Measurements from ENCODE around the gene ANO4.
"Not testable (repeated sequence)": the region's sequence is repeated elsewhere in the genome, so short reads cannot be mapped to it uniquely, and the experiment has no call there.

Gene ANO4

GRCh38 chr12:100867639-100868393 lies 73.2 kb downstream of the ANO4 start:
- no peak overlapping the region for H3K4me3 ChIP-seq (ENCODE audit: low read depth, low read length)

GRCh38 chr12:100868487-100868886 lies 73.9 kb downstream of the ANO4 start:
- H3K4me3 ChIP-seq (ENCODE audit: low read depth, low read length) = no peak overlapping the region

GRCh38 chr12:100871195-100871734 lies 76.7 kb downstream of the ANO4 start:
- H3K4me3 ChIP-seq (ENCODE audit: low read depth, low read length) = no peak overlapping the region

GRCh38 chr12:100875156-100875555 lies 80.6 kb downstream of the ANO4 start:
- no peak overlapping the region for H3K4me3 ChIP-seq (ENCODE audit: low read depth, low read length)

- H3K4me3 ChIP-seq (ENCODE audit: low read depth, low read length) = no peak overlapping the region
These were observed 81.2 kb downstream of the ANO4 start for GRCh38 chr12:100875771-100876170.

GRCh38 chr12:100877776-100878175 lies 83.2 kb downstream of the ANO4 start:
- no peak overlapping the region for H3K4me3 ChIP-seq (ENCODE audit: low read depth, low read length)

- H3K4me3 ChIP-seq (ENCODE audit: low read depth, low read length) = no peak overlapping the region
These were observed 100.6 kb downstream of the ANO4 start for GRCh38 chr12:100895192-100895591.

- H3K4me3 ChIP-seq (ENCODE audit: low read depth, low read length) = no peak overlapping the region
These were observed 101.6 kb downstream of the ANO4 start for GRCh38 chr12:100896192-100896591.

- no peak overlapping the region for H3K4me3 ChIP-seq (ENCODE audit: low read depth, low read length)
These were observed 102.7 kb downstream of the ANO4 start for GRCh38 chr12:100897240-100897639.

- no peak overlapping the region for H3K4me3 ChIP-seq (ENCODE audit: low read depth, low read length)
These were observed 104.7 kb downstream of the ANO4 start for GRCh38 chr12:100899301-100899700.

GRCh38 chr12:100900808-100901207 lies 106.2 kb downstream of the ANO4 start:
- H3K4me3 ChIP-seq (ENCODE audit: low read depth, low read length) = no peak overlapping the region

- no peak overlapping the region for H3K4me3 ChIP-seq (ENCODE audit: low read depth, low read length)
These were observed 106.7 kb downstream of the ANO4 start for GRCh38 chr12:100901266-100901665.

- H3K4me3 ChIP-seq (ENCODE audit: low read depth, low read length) = no peak overlapping the region
These were observed 109.7 kb downstream of the ANO4 start for GRCh38 chr12:100904270-100904669.

GRCh38 chr12:100908501-100908900 lies 113.9 kb downstream of the ANO4 start:
- H3K4me3 ChIP-seq (ENCODE audit: low read depth, low read length) = no peak overlapping the region

- H3K4me3 ChIP-seq (ENCODE audit: low read depth, low read length) = no peak overlapping the region
These were observed 119.5 kb downstream of the ANO4 start for GRCh38 chr12:100913872-100914592.

GRCh38 chr12:100919116-100919515 lies 124.5 kb downstream of the ANO4 start:
- no peak overlapping the region for H3K4me3 ChIP-seq (ENCODE audit: low read depth, low read length)

- no peak overlapping the region for H3K4me3 ChIP-seq (ENCODE audit: low read depth, low read length)
These were observed 125.9 kb downstream of the ANO4 start for GRCh38 chr12:100920493-100920892.

- no peak overlapping the region for H3K4me3 ChIP-seq (ENCODE audit: low read depth, low read length)
These were observed 132.2 kb downstream of the ANO4 start for GRCh38 chr12:100926669-100927248.

GRCh38 chr12:100927826-100928225 lies 133.2 kb downstream of the ANO4 start:
- no peak overlapping the region for H3K4me3 ChIP-seq (ENCODE audit: low read depth, low read length)

GRCh38 chr12:100932571-100932970 lies 138.0 kb downstream of the ANO4 start:
- H3K4me3 ChIP-seq (ENCODE audit: low read depth, low read length) = no peak overlapping the region

- not testable (repeated sequence) for H3K4me3 ChIP-seq (ENCODE audit: low read depth, low read length)
These were observed 139.0 kb downstream of the ANO4 start for GRCh38 chr12:100933531-100933930.

- H3K4me3 ChIP-seq (ENCODE audit: low read depth, low read length) = no peak overlapping the region
These were observed 141.4 kb downstream of the ANO4 start for GRCh38 chr12:100935929-100936328.
